Activated T-helper 1 cell treated with anti-CD3 and anti-CD28 coated beads, Interleukin-12 subunit alpha, Interleukin-12 subunit beta, Interleukin-2, Interleukin-4 antibody, amounts not matched to agents 30 ng/mL and 10 ng/mL and 1 ng/mL, durations not matched to agents 14 hours and 24 hours and 36 hours (primary cell): ENCODE data around the gene ZPR1. TPM values are rescaled to one million over a fixed set of nuclear protein-coding genes. Genes with fewer than 3 reads are reported as not detected.

Source experiments
- DNase-seq: peaks from one replicate; pipeline ENCODE4 v3.0.0; 2021; ENCODE audit warnings: low spot score
- H3K27ac Mint-ChIP-seq: one replicate; pipeline ENCODE4 v1.8.0; 2021; ENCODE audit warnings: mild to moderate bottlenecking, mixed read lengths
- H3K27me3 Mint-ChIP-seq: one replicate; pipeline ENCODE4 v1.8.0; 2022; ENCODE audit warnings: mild to moderate bottlenecking, moderate library complexity, mixed read lengths; ENCODE audit not compliant: insufficient read depth
- H3K36me3 Mint-ChIP-seq: one replicate; pipeline ENCODE4 v1.8.0; 2021; ENCODE audit warnings: low read depth, mixed read lengths
- H3K4me1 Mint-ChIP-seq: one replicate; pipeline ENCODE4 v1.8.0; 2021; ENCODE audit warnings: low read depth, mixed read lengths
- H3K4me3 Mint-ChIP-seq: one replicate; pipeline ENCODE4 v1.8.0; 2021; ENCODE audit warnings: mild to moderate bottlenecking, moderate library complexity, mixed read lengths
- H3K9me3 Mint-ChIP-seq: one replicate; pipeline ENCODE4 v1.8.0; 2021; ENCODE audit warnings: mixed read lengths
- intact Hi-C: fragments of 100-400 bp; cut with micrococcal nuclease; formaldehyde crosslinking; loops from one replicate; pipeline ENCODE4 v1.15.1; 2024
- total RNA-seq: library from RNA; stranded (reverse); gene quantifications from 2 replicates; pipeline ENCODE4 v1.2.3, GENCODE V29; 2022

The ZPR1 gene
- total RNA-seq, 1 donor from 2014 or later: 104 TPM

GRCh38 chr11:116742104-116742503 is 45.7 kb downstream of the ZPR1 start:
- intact Hi-C loops: no loop called here
- no peaks in the 10 kb centered on the region for H3K9me3 Mint-ChIP-seq
- H3K27me3 Mint-ChIP-seq: no peaks in the 10 kb centered on the region
- no peak overlapping the region for H3K4me3 Mint-ChIP-seq
- peaks cover 8% of the 10 kb centered on the region for H3K36me3 Mint-ChIP-seq
- H3K4me1 Mint-ChIP-seq: peaks cover 13% of the 10 kb centered on the region
- H3K27ac Mint-ChIP-seq: no peak overlapping the region
- DNase-seq: no peak

- intact Hi-C loops: no loop called here
- Mint-ChIP-seq H3K27ac (no peak overlapping the region), H3K9me3 (no peaks in the 10 kb centered on the region), H3K4me1 (peaks cover 13% of the 10 kb centered on the region), H3K36me3 (peaks cover 8% of the 10 kb centered on the region), H3K27me3 (no peaks in the 10 kb centered on the region), H3K4me3 (no peak overlapping the region)
- DNase-seq: no peak
These were observed 47.1 kb downstream of the ZPR1 start for GRCh38 chr11:116740741-116741140.

DNA sequence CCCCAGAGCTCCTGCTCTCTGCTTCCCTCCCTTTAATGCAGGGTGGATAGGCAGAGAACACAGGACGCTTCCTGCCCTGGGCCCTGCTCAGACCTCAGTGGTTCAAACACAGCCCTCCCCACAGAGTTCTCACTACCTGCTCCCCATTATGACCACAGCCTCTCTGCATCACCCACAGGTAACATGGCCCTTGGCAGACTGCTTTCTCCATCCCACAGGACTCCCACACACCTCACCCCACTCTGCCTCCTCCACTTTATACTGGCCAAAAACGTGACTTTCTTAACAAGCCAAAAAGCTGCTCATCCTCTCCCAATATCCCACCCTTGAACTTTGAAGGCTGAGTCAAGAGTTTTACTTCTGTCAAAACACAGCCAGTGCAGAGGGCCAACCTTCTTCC is 48.8 kb downstream of the ZPR1 start:
- peaks cover 5% of the 10 kb centered on the region for H3K36me3 Mint-ChIP-seq
- no peaks in the 10 kb centered on the region for H3K27me3 Mint-ChIP-seq
- H3K9me3 Mint-ChIP-seq: no peaks in the 10 kb centered on the region
- H3K27ac Mint-ChIP-seq: no peak overlapping the region
- peaks cover 15% of the 10 kb centered on the region for H3K4me1 Mint-ChIP-seq
- DNase-seq: no peak
- no peak overlapping the region for H3K4me3 Mint-ChIP-seq
- intact Hi-C loops: no loop called here

- intact Hi-C loops: no loop called here
- DNase-seq: no peak
- no peaks in the 10 kb centered on the region for H3K27me3 Mint-ChIP-seq
- peaks cover 25% of the 10 kb centered on the region for H3K4me1 Mint-ChIP-seq
- no peak overlapping the region for H3K27ac Mint-ChIP-seq
- H3K4me3 Mint-ChIP-seq: no peak overlapping the region
- H3K36me3 Mint-ChIP-seq: peaks cover 2% of the 10 kb centered on the region
- no peaks in the 10 kb centered on the region for H3K9me3 Mint-ChIP-seq
These were observed 51.1 kb downstream of the ZPR1 start for GRCh38 chr11:116736763-116737162.

GRCh38 chr11:116733969-116734508 is 53.8 kb downstream of the ZPR1 start:
- H3K27me3 Mint-ChIP-seq: no peaks in the 10 kb centered on the region
- no peaks in the 10 kb centered on the region for H3K9me3 Mint-ChIP-seq
- no peak for DNase-seq
- H3K4me1 Mint-ChIP-seq: peaks cover 15% of the 10 kb centered on the region
- H3K27ac Mint-ChIP-seq: no peak overlapping the region
- no peak overlapping the region for H3K4me3 Mint-ChIP-seq
- intact Hi-C loops: no loop called here
- no peaks in the 10 kb centered on the region for H3K36me3 Mint-ChIP-seq

- Mint-ChIP-seq H3K4me3 (no peak overlapping the region), H3K27me3 (no peaks in the 10 kb centered on the region), H3K27ac (no peak overlapping the region), H3K36me3 (no peaks in the 10 kb centered on the region), H3K9me3 (no peaks in the 10 kb centered on the region), H3K4me1 (peaks cover 12% of the 10 kb centered on the region)
- intact Hi-C loops: no loop called here
- no peak for DNase-seq
These were observed 54.6 kb downstream of the ZPR1 start for GRCh38 chr11:116733043-116733755.

GRCh38 chr11:116732271-116733042 is 55.4 kb downstream of the ZPR1 start:
- H3K4me1 Mint-ChIP-seq: peaks cover 12% of the 10 kb centered on the region
- H3K4me3 Mint-ChIP-seq: no peak overlapping the region
- H3K9me3 Mint-ChIP-seq: no peaks in the 10 kb centered on the region
- H3K27me3 Mint-ChIP-seq: no peaks in the 10 kb centered on the region
- no peak overlapping the region for H3K27ac Mint-ChIP-seq
- peak; percentile 31 for DNase-seq
- no peaks in the 10 kb centered on the region for H3K36me3 Mint-ChIP-seq
- intact Hi-C loops: loop anchor here (1.0 kb wide), 3 partner anchors 104 to 494 kb away; no protein-coding TSS in a partner anchor

DNA sequence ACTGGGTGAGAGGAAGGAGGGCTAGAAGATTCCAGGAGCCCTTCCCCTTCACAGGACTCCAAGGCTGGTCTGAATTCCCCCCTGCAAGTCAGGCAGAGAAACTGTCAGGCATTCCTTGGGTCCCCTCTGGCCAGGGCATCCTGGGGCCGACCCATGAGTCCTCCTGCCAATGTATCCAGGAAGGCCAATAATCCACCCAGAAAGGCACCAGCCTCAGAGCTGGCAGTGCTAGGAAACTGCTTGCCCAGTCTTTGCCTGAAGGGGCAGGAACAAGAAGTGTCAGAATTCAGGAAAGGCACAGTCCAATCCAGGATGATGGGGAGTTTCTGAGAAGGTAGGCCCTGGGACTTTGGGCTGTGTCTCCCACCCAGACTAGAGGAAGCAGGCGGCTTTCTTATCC is 56.0 kb downstream of the ZPR1 start:
- no peak overlapping the region for H3K4me3 Mint-ChIP-seq
- no peak for DNase-seq
- H3K27ac Mint-ChIP-seq: no peak overlapping the region
- intact Hi-C loops: loop anchor here (1.0 kb wide), 3 partner anchors 104 to 494 kb away; no protein-coding TSS in a partner anchor
- no peaks in the 10 kb centered on the region for H3K9me3 Mint-ChIP-seq
- H3K36me3 Mint-ChIP-seq: no peaks in the 10 kb centered on the region
- no peaks in the 10 kb centered on the region for H3K27me3 Mint-ChIP-seq
- H3K4me1 Mint-ChIP-seq: peaks cover 12% of the 10 kb centered on the region

- Mint-ChIP-seq H3K4me3 (no peak overlapping the region), H3K27me3 (no peaks in the 10 kb centered on the region), H3K27ac (no peak overlapping the region), H3K9me3 (no peaks in the 10 kb centered on the region), H3K36me3 (no peaks in the 10 kb centered on the region), H3K4me1 (peaks cover 12% of the 10 kb centered on the region)
- intact Hi-C loops: no loop called here
- DNase-seq: no peak
These were observed 56.6 kb downstream of the ZPR1 start for GRCh38 chr11:116731097-116731761.

DNA sequence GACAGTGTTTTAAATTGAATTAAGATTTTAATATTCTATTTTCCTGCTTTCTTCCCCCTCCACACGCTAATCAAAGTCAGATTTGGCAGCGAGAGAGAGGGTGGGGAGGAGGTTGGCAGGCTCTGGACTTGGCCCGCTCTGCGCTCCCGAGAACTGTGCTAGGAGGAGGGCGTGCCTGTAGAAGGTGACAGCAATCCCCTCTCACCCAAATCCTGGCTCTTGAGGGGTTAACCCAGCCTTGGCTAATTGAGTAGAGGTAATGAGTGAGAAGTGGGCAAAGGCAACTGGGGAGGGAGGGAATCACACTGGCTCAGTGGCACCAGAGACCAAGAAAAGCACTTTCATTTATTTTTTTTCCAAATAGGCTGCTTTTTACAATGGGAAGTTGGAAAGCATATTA is 57.2 kb downstream of the ZPR1 start:
- Mint-ChIP-seq H3K9me3 (no peaks in the 10 kb centered on the region), H3K27me3 (no peaks in the 10 kb centered on the region), H3K36me3 (no peaks in the 10 kb centered on the region), H3K4me3 (no peak overlapping the region), H3K4me1 (peaks cover 12% of the 10 kb centered on the region), H3K27ac (no peak overlapping the region)
- intact Hi-C loops: no loop called here
- no peak for DNase-seq

DNA sequence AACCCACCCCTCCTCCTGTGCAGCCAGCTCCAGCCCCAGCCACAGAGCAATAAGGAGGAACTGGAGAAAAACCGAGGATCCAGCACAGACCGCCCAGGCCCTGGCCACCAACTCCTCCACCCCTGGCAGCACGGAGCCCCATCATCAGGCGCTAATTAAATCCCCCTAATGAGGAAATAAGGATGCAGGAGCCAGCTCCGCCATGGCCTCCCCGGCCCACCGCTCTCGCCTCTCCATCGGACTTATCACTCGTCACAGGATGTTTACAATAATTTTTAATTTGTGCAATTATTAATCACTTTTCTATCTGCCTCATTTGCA is 57.6 kb downstream of the ZPR1 start:
- no peak overlapping the region for H3K27ac Mint-ChIP-seq
- DNase-seq: no peak
- intact Hi-C loops: no loop called here
- H3K9me3 Mint-ChIP-seq: no peaks in the 10 kb centered on the region
- no peaks in the 10 kb centered on the region for H3K27me3 Mint-ChIP-seq
- no peaks in the 10 kb centered on the region for H3K36me3 Mint-ChIP-seq
- peaks cover 12% of the 10 kb centered on the region for H3K4me1 Mint-ChIP-seq
- no peak overlapping the region for H3K4me3 Mint-ChIP-seq

- DNase-seq: no peak
- Mint-ChIP-seq H3K4me3 (no peak overlapping the region), H3K4me1 (peaks cover 12% of the 10 kb centered on the region), H3K27ac (no peak overlapping the region), H3K27me3 (no peaks in the 10 kb centered on the region), H3K9me3 (no peaks in the 10 kb centered on the region), H3K36me3 (no peaks in the 10 kb centered on the region)
- intact Hi-C loops: no loop called here
These were observed 58.2 kb downstream of the ZPR1 start for GRCh38 chr11:116729501-116730240.
